GM03348 (cell line): ENCODE data around the gene ADCY5.

Experiments used
- DNase-seq: peaks from one replicate; pipeline ENCODE4 v3.0.0; 2012; ENCODE audit warnings: low spot score

Gene ADCY5

DNA sequence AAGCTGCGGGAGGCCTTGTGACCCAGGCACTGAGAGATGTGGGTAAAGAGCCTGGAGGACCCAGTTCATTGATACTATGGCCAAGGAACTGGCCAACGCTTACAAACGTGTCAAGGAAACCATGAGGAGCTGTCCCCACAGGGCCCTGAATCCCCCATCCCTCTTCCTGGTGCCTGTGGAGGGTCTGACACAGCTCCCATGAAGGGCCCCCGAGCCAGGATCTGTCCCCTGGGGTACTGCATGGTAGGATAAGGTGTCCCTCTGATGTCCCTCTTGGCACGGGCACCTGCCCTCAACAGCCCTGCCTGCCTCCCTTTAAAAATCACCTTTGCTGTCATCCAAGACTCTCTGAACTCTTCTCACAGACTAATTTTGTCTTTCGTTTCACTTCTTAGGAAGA, 122.4 kb downstream of the ADCY5 start:
- DNase-seq: no peak

DNA sequence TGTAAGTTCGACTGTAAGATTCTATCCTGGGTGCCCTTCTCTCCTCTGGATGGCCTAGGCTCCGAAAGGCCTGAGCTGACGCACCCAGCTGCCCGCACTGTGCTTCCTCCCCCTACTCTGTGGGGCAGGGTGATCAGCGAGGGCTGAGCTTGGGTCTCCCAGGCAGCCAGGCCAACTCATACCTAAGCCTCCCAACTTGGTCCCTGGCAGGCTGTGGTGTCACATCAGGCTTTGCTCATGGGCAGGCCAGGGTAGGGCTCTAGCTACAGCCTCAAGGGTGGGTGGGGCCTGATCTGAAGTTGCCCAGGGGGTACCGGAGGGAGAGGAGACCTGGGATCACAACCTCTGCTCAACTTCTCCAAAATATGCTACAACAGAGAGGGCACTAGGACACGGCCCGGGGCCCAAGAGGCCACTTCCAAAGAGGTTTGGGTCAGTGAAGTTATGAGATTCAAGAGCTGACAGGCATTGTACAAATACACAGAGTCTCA, 123.1 kb downstream of the ADCY5 start:
- DNase-seq: no peak

DNA sequence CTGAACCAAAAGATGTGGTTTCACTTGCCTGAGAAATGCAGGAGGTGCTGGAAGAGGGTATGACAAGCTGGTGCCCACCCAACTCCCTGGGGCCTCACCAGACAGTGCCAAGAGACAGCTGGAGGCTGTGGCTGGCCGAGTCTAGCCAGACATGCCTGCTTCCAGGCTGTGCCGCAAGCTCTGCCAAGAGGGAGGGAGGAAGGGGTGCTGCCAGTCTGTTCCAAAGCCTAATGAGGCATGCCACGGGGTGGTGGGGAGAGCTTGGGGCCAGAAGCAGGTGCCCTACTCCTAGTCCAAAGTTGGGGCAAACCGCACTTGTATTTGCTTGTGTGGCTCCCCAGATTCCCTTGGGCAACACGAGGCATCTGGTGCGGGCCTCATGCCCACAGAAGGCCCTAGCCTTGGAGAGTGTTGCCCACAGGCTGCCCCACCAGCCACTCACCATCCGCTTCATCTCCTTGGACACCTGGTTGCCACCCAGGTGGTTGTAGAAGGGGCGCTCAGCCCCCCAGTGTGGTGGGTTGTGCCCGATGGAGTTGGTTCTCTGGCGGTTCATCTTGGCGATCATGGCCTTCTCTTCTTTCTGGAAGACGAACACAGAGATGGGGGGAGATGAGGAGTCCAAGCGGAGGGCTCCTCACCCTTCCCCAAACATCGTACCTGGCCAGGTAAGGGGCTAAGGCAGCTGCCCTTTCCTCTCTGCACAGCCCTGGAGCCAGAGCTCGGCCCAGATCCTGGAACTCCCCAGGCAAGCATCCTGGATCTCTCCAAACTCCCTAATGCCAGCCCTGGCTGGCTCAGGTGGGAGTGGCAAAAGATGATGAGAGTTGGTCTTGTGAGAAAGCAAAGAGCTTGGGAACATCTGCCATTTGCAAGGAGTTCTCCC, 123.8 kb downstream of the ADCY5 start:
- no peak for DNase-seq

DNA sequence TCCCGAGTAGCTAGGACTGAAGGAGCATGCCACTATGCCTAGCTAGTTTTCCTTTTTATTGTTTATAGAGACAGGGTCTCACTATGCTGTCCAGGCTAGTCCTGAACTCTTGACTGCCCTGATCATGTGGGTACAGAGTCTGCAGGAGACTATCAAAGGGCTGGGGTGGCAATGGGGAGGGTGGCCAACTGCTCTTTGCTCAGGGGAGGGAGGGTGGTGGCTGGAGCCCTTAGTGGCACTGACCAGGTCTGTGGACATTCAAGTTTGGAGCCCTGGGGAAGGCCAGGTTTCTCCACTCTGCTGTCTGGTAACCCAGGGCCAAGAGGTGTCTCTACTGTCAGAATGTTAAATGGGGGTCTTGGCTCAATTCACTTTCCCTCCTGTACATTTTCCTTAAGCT, 125.1 kb downstream of the ADCY5 start:
- no peak for DNase-seq

DNA sequence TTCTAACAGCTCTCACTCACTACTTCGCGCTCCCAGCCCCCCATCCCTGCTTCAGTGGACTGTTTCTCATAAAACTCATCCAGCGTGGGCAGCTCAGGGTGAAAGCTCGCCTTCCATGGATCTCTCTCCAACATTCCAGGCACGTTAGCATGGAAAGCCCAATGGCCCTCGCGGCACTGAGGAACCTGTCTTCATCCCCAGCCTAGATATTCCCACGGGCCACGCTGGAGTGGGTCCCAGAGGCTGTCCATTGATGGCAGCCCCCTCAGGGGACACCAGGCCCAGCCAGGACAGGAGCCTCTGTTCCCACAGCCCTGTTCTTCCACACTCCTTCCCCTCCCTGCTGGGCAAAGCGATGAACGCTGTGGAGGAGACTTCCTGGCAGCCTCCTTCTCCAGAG, 126.0 kb downstream of the ADCY5 start:
- DNase-seq: no peak

DNA sequence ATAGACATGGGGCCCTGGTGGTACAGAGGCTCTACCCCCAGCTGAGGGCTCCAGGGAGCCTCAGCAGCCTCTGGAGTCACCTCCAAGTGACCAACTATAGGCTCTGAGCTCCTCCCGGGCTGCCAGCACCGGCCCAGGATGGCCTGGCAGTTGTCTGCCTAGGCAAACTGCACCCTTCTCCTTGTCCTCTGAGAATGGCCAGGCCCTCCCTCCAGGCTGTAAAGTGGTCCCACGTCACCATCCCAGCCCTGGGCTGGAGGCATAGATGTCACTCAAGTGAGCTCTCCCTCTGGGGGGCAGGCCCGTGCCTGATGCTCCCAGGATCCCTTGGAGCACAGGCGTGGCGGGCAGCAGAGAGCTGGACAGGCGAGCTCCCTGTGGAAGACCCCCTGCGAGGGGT, 127.1 kb downstream of the ADCY5 start:
- no peak for DNase-seq

DNA sequence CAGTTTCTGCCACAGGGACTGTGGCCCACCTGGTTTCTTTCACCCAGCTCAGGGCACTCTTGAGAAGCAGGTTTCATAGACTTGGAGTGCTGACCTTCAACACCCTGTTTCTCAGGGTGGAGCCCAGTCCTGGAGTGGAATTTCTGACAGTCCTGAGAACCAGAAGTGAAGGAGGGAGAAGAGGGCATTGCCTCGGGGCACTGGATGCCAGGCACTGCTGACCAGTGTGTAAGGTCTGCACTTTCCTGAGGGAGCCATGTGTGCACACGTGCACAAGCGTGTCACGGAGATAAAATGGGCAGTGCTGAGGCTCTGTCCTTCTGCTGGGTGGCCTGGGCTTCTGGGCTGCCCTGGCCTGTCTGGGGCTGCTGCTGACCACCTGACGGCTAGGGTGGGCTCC, 128.7 kb downstream of the ADCY5 start:
- no peak for DNase-seq

DNA sequence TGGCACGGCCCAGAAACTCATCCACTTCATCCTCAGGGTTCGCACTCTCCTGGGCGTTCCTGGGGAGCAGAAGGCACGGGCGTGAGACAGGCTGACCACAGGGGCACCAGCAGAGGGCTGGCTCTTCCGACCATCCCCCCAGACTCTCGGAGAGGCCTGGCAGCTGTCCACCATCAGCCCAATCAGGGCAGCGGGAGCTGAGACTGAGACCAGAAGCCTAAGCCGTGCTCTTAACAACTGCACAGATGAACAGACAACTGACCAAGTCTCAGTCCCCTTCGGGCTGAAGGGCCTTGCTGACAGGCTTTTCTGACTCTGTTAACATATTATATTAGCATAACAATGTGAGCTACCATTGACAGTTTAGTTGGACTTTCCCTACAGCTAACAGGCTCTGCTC, 129.1 kb downstream of the ADCY5 start:
- no peak for DNase-seq

DNA sequence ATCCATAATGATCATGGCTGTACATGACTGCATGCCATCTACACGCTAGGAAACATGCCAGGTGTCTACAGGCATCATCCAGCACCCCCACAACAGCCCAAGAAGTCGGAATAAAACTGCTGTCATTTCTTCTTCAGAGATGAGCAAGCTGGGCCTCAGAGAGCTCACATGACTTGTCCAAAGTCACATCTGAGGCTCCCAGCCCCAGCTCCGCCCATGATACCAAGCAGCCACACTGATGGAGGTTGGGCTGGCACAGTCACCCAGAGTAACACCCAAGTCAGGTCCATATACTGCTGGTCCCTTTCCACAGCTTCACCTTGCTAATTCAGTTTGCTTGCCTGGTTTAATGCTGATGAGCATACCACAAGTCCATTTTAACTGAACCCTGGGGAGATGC, 130.5 kb downstream of the ADCY5 start:
- DNase-seq: no peak

DNA sequence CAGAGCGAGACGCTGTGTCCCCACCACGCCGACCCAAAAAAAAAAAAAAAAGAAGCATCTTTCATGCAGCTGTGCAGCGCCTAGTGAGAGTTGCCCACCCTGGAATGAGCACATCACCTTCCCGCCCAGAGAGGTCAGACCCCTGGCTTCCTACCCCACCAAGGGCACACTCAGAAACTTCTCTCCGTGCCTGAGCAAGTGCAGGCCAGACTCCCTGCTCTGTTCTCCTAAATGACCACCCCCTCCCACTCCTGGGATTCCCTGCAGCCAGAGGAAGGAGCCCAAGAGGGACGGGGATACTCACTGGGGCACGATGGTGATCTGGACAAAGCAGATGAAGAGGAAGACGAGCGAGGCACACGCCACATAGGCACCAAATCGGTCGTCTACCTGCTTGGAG, 131.2 kb downstream of the ADCY5 start:
- no peak for DNase-seq

DNA sequence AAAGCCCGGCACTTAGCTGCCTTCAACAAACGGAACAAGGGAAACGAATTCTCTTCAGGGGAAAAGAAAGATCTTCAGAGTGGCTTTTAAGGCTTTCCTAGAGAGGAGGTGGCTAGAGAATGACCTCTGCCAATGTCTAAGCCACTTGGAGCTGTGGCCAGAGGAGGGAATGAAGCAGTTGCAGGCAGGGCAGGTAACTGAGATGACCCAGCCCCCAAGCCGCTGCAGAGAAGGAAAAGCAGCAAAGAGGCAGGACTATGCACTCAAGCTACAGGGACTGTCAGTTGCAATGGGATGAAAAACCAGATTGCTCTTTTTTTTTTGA, 133.7 kb downstream of the ADCY5 start:
- DNase-seq: no peak

DNA sequence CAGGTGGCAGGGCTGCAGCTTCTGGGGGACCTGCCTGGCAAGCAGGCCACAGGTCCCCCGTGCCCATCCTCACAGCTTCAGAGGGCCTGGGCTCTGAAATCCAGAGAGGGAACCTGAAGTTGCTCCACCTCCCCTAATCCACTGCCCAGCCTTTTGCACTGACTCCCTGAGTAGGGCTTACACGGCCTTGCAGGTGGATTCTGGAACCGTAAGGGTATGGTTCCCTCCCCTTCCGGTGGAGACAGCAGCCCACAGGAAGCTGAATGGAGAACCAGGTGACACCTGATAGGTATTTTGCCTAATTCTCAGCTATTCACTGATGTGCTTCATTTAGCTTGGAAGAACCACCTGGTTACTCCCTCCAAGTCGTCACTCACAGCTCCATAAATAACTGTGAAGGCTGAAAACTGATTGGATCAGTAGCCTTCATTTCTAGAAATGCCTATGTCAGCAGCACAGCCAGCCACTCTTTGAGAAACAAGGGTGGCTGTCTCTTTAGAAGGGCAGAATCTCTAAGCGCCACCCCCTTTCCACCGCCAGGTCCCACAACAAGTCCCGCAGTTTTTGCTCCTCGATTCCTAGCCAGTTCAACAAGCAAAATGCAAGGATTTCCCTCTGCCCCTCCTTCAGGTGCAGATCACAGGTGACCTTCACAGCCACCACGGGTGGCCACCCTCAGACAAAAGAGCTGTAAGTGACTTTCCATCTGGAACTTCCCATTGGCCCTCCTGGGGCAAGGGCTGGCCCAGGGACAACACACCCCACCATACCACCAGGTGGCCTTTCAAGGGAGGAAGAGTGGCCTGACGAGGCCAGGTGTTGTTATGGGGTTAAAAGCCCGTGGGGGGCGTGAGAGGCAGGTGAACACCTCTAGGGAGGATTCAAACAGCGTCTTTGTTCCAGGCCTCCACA, 134.3 kb downstream of the ADCY5 start:
- no peak for DNase-seq

DNA sequence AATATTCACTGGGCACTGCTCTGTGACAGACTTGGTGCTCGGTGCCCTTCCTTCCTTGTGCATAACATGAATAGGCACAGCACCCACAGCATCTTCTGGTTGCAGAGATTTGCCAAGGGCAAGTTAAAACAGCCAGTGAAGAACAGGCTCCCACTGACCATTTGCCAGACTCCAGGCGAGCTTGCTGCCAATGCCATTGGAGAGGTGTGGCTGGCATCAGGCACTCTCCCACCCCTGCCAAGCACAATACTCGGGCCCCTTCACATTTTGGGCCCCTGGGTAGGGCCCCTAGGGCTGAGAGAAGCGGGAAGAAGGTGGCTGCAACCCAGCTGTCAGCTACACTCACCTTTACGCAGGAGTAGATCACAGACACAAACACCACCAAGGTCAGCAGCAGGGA, 135.0 kb downstream of the ADCY5 start:
- DNase-seq: no peak

DNA sequence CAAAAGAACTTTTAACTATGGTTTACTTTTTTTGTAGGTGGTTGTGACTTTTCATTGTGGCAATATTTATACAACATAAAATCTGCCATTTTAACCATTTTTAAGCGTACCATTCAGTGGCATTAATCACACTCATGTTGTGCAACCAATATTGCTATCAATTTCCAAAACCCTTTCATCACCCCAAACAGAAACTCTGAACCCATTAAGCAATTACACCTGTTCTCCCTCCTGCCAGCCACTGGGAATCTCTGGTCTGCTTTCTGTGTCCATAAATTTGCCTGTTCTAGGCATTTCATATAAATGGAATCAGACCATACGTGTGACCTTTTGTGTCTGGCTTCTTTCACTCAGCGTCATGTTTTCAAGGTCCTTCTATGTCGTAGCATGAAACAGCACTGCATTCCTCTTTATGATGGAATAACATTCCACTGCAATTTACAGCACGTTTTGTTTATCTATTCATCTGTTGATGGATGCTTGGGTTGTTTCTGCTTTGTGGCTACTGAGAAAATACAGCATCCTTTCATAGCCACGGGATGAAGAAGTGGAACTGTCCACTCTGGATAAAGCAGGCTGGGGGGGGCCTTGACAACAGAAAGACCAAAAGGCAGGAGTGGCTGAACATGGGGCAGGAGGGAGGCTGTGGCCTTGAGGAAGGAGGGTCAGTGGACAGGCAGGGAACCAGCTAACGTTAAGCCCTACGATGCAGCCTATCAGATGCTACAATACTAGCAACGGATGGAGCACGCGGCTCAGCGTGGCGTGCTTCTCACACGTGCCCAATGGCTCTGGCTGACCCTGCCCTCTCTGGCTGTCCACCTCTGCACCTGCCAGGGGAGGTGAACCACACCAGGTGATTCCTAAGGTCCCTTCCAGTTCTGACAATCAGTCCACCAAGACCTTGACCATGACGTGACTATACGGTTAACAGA, 136.3 kb downstream of the ADCY5 start:
- no peak for DNase-seq

DNA sequence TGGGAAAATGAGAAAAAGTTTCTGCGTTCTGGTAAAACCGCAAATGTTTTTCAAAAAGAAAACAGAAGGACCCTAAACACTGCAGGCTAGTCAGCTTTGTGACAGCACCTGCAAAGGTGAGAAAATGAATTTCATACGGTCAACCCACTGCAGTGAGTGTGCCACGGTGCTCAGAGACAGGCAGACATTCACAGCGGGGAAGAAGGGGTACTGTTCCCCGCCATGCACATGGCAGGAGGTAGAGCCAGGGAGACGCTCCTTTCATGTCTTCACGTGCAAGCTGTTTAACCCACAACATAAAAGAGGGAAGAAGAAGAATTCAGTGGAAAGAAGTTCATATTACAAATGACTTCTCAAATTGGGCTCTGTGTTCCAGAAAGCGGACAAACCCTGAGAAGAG, 137.7 kb downstream of the ADCY5 start:
- DNase-seq: no peak

DNA sequence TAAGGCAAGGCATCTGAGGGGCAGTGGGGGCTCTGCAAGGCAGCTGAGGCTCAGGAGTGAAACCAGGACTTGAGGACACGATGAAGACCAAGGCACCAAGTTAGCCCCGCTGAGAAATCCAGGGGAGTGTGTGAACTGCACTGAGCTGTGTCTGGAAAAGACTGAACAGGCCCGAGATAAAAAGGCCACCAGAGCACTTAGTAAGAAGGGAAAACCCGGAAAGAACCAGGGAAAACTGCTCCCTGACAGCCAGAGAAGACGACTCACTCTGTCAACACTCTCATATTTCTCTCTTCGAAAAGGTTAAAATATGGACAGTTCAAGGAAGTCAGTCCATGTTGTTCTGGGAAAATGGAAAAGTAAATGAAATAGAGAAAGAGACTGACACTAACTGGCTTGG, 138.1 kb downstream of the ADCY5 start:
- no peak for DNase-seq

DNA sequence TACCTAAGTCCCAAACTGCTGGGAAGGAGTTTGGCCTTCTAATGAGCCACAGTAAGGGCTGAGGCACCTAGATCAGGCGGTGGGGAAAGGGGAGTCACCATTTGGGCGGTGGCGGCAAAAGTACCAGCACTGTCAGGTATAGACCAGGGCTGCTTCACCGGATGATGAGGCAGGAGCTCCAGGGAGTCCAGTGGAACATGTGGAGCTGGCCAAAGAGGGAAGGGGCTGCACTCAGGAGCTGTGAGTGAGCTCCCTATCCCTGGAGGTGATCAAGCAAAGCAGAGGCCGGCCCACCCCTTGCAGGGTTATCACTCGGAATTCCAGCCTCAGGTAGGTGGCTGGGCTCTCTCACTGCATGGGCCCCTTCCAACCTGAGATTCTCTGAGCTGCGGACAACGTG, 138.7 kb downstream of the ADCY5 start:
- DNase-seq: no peak

DNA sequence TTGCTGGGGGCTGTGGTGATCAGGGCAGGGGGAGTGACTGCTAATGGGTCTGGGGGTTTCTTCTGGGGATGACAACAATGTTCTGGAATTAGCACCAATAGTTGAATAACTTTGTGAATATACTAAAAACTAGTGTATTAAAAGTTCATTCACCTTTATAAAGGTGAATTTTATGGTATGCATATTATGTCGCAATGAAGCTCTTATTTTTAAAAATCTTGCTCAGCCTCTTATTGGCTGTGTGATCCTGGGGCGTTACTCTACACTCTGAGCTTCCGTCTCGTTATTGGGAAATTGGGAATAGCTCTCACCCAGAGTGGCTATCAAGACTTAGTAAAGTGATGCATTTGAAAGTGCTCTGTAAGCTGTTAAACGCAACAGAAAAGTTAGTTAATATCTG, 141.8 kb downstream of the ADCY5 start:
- DNase-seq: no peak

DNA sequence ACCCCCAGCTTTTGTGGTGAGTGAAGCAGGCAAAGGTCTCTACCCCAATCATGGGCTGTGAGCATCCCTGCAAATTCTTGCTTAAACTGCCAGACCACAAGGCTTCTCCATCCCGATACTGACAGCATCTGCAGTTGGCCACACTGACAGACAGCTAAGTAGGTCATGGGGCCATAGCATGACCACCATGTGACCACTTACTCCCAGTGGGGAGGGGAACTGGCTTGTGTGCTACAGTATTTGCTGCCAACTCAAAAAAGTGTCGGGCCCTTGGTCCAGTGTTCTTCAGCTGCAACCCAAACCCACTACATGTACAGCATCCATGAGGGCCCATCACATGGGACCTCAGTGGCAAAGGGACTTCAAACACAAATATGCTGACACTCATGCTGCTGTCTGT, 143.7 kb downstream of the ADCY5 start:
- DNase-seq: no peak

DNA sequence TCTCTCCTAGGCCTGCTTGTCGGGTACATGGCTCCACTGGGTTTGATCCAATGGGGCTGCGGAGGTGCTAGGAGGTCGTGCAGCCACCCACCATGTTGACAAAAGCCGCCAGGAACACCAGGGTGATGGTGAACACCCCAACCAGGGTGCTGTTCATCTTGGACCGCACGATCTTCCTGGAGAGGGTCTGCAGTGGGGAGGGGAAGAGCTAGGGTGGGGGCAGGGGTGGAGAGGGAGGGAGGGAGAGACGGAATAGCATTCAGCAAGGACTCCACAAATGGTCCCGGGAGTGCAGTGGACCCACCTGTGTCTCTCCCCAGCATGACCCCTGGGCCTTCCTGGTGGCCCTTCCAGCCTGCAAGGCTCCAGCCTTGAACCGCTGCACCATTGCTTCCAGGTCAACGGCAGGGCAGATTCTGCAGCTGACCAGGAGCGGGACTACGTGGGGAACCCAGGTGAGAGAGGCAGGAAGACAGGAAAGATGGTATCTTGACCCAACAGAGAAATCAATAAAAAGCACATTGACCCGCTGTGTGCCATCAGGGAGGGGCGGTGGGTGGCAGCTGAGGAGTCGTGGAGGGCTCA, 144.8 kb downstream of the ADCY5 start:
- no peak for DNase-seq

DNA sequence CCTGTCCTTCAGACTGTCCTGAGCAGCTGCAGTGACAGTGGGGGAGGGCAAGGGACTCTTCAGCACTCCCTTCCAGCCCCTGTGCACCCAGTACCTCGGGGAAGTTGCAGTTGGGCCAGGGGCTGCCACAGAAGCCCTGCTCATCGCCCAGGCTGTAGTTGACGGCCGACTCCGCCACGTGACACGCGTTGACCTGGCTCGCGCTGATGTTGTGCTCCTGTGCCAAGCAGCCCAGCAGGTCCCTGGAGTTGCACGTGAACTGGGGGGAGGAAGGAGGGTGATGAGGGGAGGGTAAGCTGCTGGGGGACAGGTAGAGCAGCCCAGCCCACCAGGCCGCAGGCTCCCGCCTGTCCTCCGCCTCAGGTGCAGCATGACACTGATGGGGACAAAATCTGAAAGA, 145.9 kb downstream of the ADCY5 start:
- no peak for DNase-seq
